NCI-H2196 (cell line): ENCODE data around the gene AQP5.
A peak's percentile ranks its signal among the peaks of the same experiment; 100 is the strongest.

Source experiments
- DNase-seq: peaks from one replicate; lab custom pipeline; 2025; ENCODE audit not compliant: unreplicated experiment; lab: John Stamatoyannopoulos, UW

AQP5 gene

GRCh38 chr12:49963976-49964815 is 2.5 kb downstream of the AQP5 start:
- no peak for DNase-seq

- DNase-seq, result no peak
Observed at GRCh38 chr12:49964849-49965624, 3.4 kb downstream of the AQP5 start.

GRCh38 chr12:49965836-49966235 is 4.2 kb downstream of the AQP5 start:
- DNase-seq, result no peak

DNA sequence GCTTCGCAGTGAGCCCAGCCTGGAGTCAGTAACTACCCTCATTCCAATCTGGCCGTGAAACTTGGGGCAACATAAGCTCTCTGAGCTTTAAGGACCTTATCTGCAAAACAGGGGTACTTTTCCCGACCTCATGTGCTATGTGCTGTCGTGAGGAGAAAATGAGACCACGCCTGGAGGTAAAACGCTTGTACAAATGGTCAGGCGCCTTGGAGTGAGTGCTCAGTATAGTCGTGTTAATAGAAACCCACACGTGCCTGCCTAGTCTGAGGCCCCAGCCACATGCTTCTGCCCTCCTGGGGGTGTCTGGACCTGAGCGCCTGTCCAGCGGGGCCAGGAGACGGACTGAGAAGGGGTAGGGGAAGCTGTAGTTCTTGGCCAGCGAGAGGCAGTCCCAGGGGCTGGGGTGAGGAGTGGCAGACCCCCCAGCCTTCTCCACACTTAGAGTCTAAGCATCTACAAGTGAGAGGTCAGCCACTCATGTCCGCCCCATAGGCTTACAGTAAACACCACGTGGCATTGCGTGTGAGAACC is 4.9 kb downstream of the AQP5 start:
- DNase-seq, result no peak

- peak; percentile 92 for DNase-seq
Observed at GRCh38 chr12:49967042-49967776, 5.5 kb downstream of the AQP5 start.

DNA sequence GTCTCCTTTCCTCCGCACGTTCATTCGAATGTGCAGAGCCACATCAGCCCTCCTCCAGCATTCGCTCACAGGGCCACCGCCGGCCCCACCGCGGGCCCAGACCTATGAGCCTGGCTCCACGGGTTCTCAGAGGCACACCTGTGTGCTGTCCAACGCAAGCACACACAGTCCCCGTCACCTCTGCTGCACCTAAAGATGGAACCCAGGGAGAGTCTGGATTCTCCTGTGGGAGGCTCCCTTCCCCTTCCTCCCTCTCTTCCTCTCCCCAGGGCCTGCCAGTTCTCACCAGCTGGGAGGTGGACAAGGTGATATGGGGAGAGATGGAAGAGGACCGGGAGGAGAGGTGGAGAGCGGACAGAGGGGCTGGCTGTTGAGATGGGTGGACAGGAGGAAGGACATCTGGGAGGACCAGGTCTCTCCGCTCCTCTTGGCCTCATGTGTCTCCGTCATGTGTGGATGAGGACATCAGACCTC is 6.1 kb downstream of the AQP5 start:
- DNase-seq, result no peak

- no peak for DNase-seq
Observed at GRCh38 chr12:49968471-49968870, 6.8 kb downstream of the AQP5 start.

DNA sequence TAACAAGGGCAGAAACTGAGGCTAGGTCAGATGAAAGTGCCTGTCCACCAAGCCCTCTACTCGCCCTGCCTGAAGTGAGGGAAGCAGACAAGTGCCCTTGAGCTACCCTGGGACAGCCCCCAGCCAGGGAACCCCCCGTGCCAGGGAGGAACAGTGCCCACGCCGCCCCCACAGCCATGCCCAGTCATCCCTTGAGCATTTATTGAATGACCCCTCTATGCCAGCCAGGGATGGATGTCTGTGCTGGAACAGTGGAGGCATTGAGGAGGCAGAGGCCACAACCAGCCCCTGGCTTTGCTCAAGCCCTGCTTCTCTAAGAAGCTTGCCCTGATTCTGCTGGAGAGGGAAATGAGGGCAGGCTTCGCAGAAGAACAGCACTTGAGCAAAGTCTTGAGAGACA is 7.4 kb downstream of the AQP5 start:
- DNase-seq, result no peak

- DNase-seq, result no peak
Observed at GRCh38 chr12:49969651-49970429, 8.2 kb downstream of the AQP5 start.

- DNase-seq, result no peak
Observed at GRCh38 chr12:49970658-49971057, 9.0 kb downstream of the AQP5 start.

DNA sequence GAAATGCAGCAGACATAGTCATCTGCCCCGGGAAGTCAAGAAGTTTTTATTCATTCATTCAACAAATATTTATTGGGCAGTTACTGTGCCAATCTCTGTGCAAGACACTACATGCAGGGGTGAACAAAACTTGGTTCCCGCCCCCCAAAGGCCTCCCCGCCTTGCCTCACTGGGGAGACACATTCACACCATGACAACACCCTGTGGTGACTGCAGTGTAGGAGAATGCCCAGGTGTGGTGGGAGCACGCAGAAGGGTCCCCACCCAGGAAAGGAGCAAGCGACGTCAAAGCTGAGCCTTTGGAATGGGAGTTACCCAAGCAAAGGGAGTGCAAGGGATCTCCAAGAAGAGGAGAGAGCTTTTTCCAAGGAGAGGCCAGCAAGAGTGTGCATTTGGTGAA is 9.5 kb downstream of the AQP5 start:
- no peak for DNase-seq

DNA sequence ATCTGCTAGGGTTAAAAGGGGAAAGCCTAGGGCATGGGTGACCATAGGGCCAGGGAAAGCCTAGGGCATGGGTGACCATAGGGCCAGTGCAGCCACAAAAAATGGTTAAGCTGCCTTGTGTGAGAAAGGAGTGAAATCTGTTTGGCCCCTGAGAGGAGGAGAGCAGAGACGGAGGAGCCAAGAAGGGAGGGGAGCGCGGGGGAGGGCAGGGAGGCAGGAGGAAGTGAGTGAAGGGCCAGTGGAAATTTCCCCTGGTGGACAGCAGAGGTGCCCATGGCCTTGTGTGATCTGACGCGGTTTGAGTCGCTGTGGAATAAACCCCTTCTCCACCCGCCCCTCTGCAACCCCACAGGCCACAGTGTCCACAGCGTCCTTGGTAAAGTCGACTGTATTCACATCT is 10.5 kb downstream of the AQP5 start:
- no peak for DNase-seq

- no peak for DNase-seq
Observed at GRCh38 chr12:49972641-49973360, 11.1 kb downstream of the AQP5 start, which contains the start of gene AQP6. Gene AQP6 (plus strand): TSS chr12:49972947. CDS start chr12:49973174, 227 bp downstream.

DNA sequence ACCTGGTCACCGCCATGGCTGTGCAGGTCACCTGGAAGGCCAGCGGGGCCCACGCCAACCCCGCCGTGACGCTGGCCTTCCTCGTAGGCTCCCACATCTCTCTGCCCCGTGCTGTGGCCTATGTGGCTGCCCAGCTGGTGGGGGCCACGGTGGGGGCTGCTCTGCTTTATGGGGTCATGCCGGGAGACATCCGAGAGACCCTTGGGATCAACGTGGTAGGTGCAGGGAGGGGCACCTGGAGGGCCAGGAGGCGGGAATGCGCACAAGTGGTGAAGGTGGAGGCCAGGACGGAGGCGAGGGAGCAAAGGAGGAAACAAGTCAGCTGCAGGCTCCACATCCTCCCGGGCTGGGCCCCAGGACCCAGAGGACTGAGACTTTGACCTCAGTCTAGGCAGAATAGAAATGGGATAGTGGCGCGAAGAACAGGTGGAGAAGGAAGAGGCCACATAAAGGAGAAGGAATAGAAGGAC is 11.7 kb downstream of the AQP5 start:
- no peak for DNase-seq

DNA sequence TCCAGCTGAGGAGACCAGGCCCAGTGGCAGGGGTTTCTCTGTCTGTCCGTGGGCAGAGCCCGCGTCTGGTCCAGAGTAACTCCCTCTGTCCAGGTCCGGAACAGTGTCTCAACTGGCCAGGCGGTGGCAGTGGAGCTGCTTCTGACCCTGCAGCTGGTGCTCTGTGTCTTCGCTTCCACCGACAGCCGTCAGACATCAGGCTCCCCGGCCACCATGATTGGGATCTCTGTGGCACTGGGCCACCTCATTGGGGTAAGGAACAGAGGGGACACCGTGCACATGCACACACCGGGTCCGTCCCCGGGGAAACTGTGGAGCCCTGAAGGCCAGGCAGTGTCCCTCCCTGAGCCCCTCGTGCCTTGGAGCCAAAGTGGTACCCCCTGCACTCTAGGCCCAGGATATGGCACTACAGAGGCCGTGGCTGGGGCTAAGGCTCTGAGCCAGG is 12.6 kb downstream of the AQP5 start:
- peak; percentile 53 for DNase-seq

GRCh38 chr12:49974677-49975317 is 13.1 kb downstream of the AQP5 start:
- DNase-seq, result no peak

DNA sequence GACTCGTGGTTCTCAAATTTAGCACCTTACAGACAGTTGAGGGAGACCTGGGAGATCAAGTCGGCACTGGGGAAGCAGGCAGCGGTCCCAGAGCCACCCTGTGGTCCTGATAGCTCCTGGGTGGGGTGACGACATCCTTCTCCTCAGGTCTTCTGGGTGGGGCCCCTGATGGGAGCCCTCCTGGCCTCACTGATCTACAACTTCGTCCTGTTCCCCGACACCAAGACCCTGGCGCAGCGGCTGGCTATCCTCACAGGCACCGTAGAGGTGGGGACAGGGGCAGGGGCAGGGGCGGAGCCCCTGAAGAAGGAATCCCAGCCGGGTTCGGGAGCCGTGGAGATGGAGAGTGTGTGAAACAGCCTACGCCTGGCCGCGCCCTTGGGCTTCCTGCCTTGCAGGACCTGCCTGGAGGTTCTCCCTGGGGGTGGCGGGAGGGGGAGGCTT is 13.7 kb downstream of the AQP5 start:
- no peak for DNase-seq

GRCh38 chr12:49976557-49976956 is 14.9 kb downstream of the AQP5 start:
- no peak for DNase-seq

GRCh38 chr12:49978125-49978524 is 16.5 kb downstream of the AQP5 start:
- no peak for DNase-seq
